Measurements from ENCODE around the gene LRP3. TPM values are rescaled to one million over a fixed set of nuclear protein-coding genes. Genes with fewer than 3 reads are reported as not detected.

LRP3 gene
- total RNA-seq, 1 donor from 2014 or later, result 17.8 TPM

DNA sequence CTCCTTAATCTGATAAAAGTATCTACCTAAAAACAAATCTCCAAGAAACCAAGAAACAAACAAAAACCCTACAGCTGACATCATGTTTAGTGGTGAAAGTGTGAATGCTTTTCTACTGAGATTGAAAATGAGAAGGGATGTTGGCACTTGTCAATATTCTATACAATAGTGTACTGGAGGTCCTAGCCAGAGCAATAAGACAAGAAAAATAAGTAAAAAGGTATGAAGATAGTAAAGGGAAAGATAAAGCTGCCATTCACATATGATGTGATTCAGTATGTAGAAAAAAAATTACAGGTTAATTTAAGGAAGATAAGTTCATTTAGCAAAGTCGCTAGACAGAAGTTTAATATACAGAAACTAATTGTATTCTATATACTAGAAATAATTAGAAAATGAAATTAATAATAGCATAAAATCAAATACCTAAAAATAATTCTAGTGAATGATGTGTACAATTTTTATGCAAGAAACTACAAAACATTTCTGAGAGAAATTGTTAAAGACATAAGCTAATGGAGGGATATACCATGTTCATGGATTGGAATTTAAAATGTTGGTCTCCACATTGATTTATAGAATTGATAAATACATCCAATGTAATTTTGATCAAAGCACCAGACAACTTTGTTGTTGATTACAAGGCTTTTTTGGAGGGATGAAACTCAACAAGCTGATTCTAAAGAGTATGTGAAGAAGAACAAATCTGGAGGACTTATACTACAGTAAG lies 33.9 kb downstream of the LRP3 start:
- intact Hi-C loops (cut with DNase I), result no loop called here
- DNase-seq (ENCODE audit: missing footprints) (no peak), ATAC-seq (no peak)

- DNase-seq (ENCODE audit: missing footprints), result no peak
- ATAC-seq, result no peak
- intact Hi-C loops (cut with DNase I), result no loop called here
Observed at GRCh38 chr19:33229962-33230361, 35.8 kb downstream of the LRP3 start.

- ATAC-seq, result no peak
- intact Hi-C loops (cut with DNase I), result no loop called here
- DNase-seq (ENCODE audit: missing footprints), result no peak
Observed at GRCh38 chr19:33231511-33231910, 37.4 kb downstream of the LRP3 start.

GRCh38 chr19:33232656-33233055 lies 38.5 kb downstream of the LRP3 start:
- DNase-seq (ENCODE audit: missing footprints) (peak; percentile 1), ATAC-seq (no peak)
- intact Hi-C loops (cut with DNase I), result no loop called here

DNA sequence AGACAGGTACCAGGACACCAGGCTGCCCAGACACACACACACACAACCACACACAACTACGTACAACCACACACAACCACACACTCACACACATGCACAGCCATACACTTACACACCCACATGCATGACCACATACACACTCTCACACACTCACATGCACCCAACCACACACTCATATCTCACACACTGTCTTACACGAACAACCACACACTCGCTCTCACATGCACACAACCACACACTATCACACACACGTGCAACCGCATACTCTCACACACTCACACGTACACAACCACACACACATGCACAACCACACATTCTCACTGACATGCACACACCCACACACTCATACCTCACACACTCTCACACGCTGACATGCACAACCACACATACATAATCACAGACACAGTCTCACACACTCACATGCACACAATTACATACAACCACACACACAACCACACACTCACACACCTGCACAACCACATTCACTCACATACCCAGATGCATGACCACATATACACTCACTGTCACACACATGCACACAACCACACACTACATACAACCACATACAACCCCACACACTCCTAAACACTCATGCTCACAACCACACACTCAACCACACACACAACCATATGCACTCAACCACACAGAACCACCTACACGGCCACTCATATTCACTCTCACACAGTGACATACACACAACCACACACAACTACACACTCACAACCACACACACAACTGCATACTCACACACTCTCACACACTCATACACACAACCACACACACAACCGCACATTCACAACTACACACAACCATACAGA lies 39.1 kb downstream of the LRP3 start:
- intact Hi-C loops (cut with DNase I), result no loop called here
- DNase-seq (ENCODE audit: missing footprints) (peak; percentile 45), ATAC-seq (no peak)

DNA sequence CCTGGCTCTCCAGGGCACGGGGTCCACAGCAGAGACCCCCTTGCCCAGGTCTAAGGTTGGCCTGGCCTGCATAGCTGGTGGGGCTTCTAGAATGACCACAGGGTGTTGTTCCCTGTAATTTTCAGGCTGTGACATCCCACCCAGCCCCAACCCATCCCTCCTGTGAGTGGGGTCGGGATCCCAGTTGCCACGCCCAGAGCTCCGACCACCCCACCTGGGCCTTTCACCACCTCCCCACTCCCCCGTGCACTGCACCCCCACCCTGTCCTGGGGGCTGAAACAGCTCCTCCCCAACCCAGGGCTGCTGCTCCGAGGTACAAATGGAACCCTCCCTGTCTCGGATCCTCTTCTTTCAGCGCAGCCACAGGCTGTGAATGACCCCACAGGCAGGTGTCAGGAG lies 40.0 kb downstream of the LRP3 start:
- DNase-seq (ENCODE audit: missing footprints) (peak; percentile 21), ATAC-seq (no peak)
- intact Hi-C loops (cut with DNase I), result no loop called here

- ATAC-seq (no peak), DNase-seq (ENCODE audit: missing footprints) (peak; percentile 31)
- intact Hi-C loops (cut with DNase I), result loop anchor here (1.0 to 5.0 kb wide), 2 partner anchors 173 to 538 kb away; no protein-coding TSS in a partner anchor
Observed at GRCh38 chr19:33234736-33235135, 40.6 kb downstream of the LRP3 start.

DNA sequence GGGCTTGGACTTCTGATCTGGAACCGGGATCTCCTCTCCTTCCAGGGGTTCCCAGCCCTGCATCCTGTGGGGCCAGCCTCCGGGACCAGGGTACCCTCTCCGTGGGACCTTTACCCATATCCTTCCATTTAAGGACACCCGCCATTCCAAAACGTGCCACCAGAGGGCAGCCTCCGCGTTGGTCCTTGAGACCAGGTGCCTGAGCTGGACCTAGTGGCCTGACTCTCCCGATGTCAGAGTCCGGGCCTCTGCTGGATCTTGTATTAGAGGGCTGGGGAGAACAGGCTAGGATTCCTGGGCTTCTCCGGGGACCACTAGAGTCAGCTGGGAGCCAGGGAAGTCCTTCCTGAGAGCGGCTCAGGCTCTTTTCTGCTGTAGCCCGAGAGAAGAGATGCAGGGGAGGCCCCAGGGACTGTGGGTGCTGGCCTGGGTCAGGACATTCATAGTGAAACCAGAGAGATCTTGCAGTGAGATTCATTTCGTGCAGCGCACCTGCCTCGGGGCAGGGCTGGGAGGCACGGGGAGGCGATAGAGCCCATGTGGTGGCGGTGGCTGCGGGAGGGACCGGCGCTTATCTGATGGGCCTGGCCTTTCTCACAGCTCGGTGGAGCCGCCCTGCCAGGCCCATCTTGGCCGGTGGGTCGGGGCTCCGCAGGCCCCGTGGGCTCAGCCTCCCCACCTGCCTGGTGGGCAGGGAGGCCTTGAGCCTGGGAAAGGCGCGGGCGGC lies 41.3 kb downstream of the LRP3 start:
- ATAC-seq (peak; percentile 56), DNase-seq (ENCODE audit: missing footprints) (peak; percentile 90)
- intact Hi-C loops (cut with DNase I), result loop anchor here (1.0 to 5.0 kb wide), 2 partner anchors 172 to 537 kb away; no protein-coding TSS in a partner anchor

DNA sequence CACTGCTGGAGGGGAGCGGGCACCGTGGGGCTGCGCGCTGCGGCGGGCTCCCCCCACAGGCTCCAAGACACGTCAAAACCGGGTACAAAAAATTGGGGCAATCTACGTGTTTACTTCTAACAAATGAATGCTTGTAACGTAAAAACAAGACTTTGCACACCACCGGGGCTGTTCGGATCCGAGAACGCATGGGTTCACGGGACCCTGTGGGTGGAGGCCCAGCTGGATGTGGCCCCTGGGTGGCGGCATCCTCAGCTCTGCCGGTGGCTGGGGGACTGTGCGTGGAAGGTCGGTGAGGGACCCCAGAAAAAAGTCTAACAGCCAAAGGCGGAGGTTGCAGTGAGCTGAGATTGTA lies 41.8 kb downstream of the LRP3 start:
- DNase-seq (ENCODE audit: missing footprints) (peak; percentile 42), ATAC-seq (no peak)
- intact Hi-C loops (cut with DNase I), result loop anchor here (1.0 to 5.0 kb wide), 2 partner anchors 171 to 536 kb away; no protein-coding TSS in a partner anchor

DNA sequence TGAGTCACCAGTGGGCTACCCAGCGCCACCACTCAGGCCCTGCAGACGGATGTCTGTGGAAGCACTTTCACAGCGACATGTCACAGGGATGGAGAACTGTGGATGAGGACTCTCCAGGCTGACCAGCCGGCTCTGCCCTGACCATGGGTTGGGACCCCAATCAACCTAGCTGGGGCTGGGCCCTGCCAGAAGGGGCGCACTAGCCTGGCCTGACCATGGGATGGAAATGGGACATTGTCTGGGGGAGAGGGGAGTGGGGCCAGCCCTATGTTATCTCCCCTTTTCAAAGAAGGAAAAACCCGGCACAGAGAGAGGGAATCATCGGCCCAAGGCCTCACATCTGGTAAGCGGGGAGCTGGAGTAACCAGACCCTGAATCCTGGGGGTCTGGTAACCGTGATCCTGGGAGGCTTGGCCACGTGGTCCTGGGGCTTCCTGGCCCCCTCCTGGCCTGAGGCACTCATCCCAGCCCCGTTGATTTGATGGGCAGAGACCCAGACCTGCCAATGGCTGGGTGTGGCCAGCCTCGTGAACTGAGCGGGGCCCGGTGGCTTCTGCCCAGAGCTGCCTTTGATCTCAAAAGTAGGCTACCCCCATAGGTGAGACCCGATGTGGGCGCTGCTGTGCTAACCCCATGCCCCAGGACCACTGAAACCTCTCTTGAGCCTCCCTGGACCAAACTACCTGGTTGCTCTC lies 42.7 kb downstream of the LRP3 start:
- ATAC-seq (no peak), DNase-seq (ENCODE audit: missing footprints) (peak; percentile 9)
- intact Hi-C loops (cut with DNase I), result loop anchor here (5.0 kb wide), 1 partner anchor 535 kb away; no protein-coding TSS in a partner anchor

GRCh38 chr19:33238481-33239149 lies 44.5 kb downstream of the LRP3 start:
- DNase-seq (ENCODE audit: missing footprints) (peak; percentile 1), ATAC-seq (no peak)
- intact Hi-C loops (cut with DNase I), result loop anchor here (5.0 kb wide), 1 partner anchor 534 kb away; no protein-coding TSS in a partner anchor

- peak; percentile 41 for DNase-seq (ENCODE audit: missing footprints)
- no peak for ATAC-seq
Observed at GRCh38 chr19:33239223-33239975, 45.3 kb downstream of the LRP3 start.

DNA sequence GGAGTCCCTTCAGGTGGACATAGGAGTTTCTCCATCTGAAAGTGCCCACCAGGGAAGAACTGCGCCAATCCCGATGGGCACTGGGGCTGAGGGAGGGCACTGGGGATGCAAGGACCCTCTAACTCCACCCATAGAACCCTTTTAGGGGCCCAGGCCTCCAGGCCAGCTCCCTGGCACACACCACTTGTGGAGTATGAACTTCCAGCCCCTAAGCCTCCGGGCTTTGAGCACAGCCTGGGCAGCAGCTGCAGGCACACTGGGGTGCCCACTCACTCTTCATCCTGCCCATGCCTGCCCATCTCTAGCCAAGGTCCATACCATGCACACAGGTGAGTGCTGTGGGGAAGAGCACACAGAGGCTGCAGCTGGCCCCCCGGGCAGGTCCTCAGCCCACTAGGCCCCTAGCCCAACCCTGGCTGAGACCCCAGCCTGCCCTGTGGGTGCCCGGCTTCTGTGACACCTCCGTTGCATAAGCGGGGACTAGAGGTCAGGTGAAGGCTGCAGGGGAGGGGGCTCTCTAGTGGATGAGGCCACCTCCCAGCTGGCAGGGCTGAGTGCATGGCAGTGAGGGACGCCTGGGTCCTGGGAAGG lies 46.1 kb downstream of the LRP3 start:
- DNase-seq (ENCODE audit: missing footprints) (peak; percentile 13), ATAC-seq (no peak)
- intact Hi-C loops (cut with DNase I), result loop anchor here (10.0 kb wide), 1 partner anchor 65 kb away; the partner anchor contains the start of gene CEBPA

More at GRCh38 chr19:33239223-33239975, 45.3 kb downstream of the LRP3 start:
- intact Hi-C loops (cut with DNase I), result loop anchor here (5.0 kb wide), 1 partner anchor 533 kb away; no protein-coding TSS in a partner anchor

DNA sequence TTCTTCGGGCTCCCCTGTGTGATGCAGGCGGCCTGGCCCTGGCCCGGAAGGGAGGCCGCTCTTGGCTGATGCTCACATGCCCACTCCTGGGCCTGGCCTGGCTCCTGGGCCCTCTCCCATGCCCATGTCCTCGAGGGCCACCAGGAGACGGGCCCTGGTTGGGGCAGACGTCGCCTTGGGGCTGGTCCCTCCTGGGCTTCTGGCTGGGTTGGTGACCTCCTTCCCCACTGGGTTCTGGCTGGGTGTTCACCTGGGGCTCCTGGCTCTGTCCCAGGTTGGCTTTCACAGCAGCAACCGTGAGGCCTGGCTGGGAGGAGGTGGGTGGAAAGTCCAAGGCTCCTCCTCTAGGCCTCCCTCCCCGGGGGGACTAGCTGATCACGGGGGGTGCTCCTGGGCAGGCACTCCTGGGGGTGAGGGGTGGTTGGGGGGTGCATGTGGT lies 47.0 kb downstream of the LRP3 start:
- no peak for ATAC-seq
- intact Hi-C loops (cut with DNase I), result loop anchor here (10.0 kb wide), 1 partner anchor 64 kb away; the partner anchor contains the start of gene CEBPA
- DNase-seq (ENCODE audit: missing footprints), result peak; percentile 64

DNA sequence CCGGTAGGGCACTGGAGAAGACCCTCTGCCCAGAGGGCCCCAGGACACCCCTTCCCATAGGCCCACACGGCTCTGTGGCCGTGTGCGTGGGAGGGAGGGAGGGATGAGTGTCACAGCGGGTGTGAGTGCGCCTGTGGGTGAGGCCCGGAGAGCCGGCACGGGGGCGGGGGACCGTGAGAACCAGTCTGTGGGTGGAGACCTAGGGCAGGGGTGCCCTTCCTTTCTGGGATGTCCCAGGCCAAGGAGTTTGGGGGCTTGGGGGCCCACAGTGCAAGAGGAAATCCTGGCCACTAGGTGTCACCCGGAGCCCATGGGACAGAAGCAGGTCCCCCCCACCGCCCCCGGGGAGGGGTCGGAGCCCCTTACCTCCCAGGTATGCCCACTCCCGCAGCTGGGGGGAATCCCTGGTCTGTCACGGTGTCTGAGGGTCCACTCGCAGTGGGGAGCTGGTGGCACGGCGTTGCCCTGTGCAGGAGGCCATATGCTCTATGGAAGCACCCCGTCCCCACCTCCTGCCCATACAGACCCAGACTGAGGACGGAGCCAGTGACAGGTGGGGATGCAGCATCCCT lies 47.5 kb downstream of the LRP3 start:
- peak; percentile 67 for DNase-seq (ENCODE audit: missing footprints)
- intact Hi-C loops (cut with DNase I), result loop anchor here (10.0 kb wide), 1 partner anchor 63 kb away; the partner anchor contains the start of gene CEBPA
- ATAC-seq, result peak; percentile 51

- DNase-seq (ENCODE audit: missing footprints) (peak; percentile 37), ATAC-seq (no peak)
- intact Hi-C loops (cut with DNase I), result loop anchor here (10.0 kb wide), 1 partner anchor 63 kb away; the partner anchor contains the start of gene CEBPA
Observed at GRCh38 chr19:33242131-33242530, 48.0 kb downstream of the LRP3 start.
